Vagina (tissue), 2 donors: ENCODE results near the gene IL11. TPM values are rescaled to one million over a fixed set of nuclear protein-coding genes. Genes with fewer than 3 reads are reported as not detected.

ENCODE experiments used
- DNase-seq, 2 donors: peaks; one replicate each; pipeline ENCODE4 v3.0.0-alpha.2; 2017; ENCODE audit errors: extremely low spot score in 2 of 2
- H3K27ac ChIP-seq: fragments of 200-600 bp; sonication (generic); one replicate; pipeline ENCODE4 v1.5.1; 2019
- H3K27me3 ChIP-seq: fragments of 200-600 bp; sonication (generic); one replicate; pipeline ENCODE4 v1.5.1; 2019
- H3K36me3 ChIP-seq, 2 donors: fragments of 200-600 bp; sonication (generic); one replicate each; pipeline ENCODE4 v1.5.1; 2017 to 2019
- H3K4me1 ChIP-seq: fragments of 200-600 bp; sonication (generic); one replicate; pipeline ENCODE4 v1.5.1; 2019
- H3K4me3 ChIP-seq, 2 donors: fragments of 200-600 bp; sonication (generic); 1 replicate in 1 of 2; 2 replicates in 1 of 2; pipeline ENCODE4 v1.5.1; 2016 to 2019
- H3K9me3 ChIP-seq: fragments of 200-600 bp; sonication (generic); one replicate; pipeline ENCODE4 v1.5.1; 2019
- CTCF ChIP-seq, 3 experiments: fragments of 450-650 bp in 2 of 3; fragments of 200-600 bp in 1 of 3; sonication (generic) in 1 of 3; IDR thresholded peaks; one replicate each; pipeline ENCODE4 v1.5.1; 2017 to 2019; ENCODE audit warnings: antibody characterized with exemption in 3 of 3, mild to moderate bottlenecking in 2 of 3, moderate library complexity in 2 of 3
- POLR2A ChIP-seq, 2 donors: fragments of 450-650 bp; IDR thresholded peaks; one replicate each; pipeline ENCODE4 v1.6.1; 2017; ENCODE audit warnings: antibody characterized with exemption in 2 of 2, mild to moderate bottlenecking in 2 of 2, moderate library complexity in 2 of 2
- POLR2AphosphoS5 ChIP-seq, 2 donors: sonication (generic); formaldehyde crosslinking; IDR thresholded peaks; one replicate each; pipeline ENCODE4 v1.9.0; 2017; ENCODE audit warnings: antibody characterized with exemption in 2 of 2, mild to moderate bottlenecking in 2 of 2, low read depth in 1 of 2; ENCODE audit not compliant: insufficient read depth in 1 of 2
- intact Hi-C: fragments of 100-400 bp; cut with DNase I; formaldehyde crosslinking; loops from one replicate; pipeline ENCODE4 v1.15.1; 2023
- total RNA-seq: library from RNA; depleted of rRNA; stranded (reverse); fragments of >200 nt; gene quantifications from one replicate; pipeline ENCODE4 v1.2.3, GENCODE V29; 2016

Gene IL11
- total RNA-seq, 1 donor from 2014 or later: not detected

- DNase-seq: no peak
- intact Hi-C loops: no loop called here
- no peaks in the 10 kb centered on the region for H3K27me3 ChIP-seq
- TF ChIP-seq CTCF (IDR thresholded peaks at IDR 0.05) (no peak), POLR2A (IDR thresholded peaks at IDR 0.05) (no peak), POLR2AphosphoS5 (IDR thresholded peaks at IDR 0.05; ENCODE audit: insufficient read depth in 1 of 2, low read depth in 1 of 2) (no peak)
- no peak overlapping the region for H3K27ac ChIP-seq
- H3K9me3 ChIP-seq: no peaks in the 10 kb centered on the region
- peaks cover 0 to 23% of the 10 kb centered on the region in 2 donors for H3K36me3 ChIP-seq
- H3K4me3 ChIP-seq: no peak overlapping the region
- peaks cover 25% of the 10 kb centered on the region for H3K4me1 ChIP-seq
These were observed 22.8 kb upstream of the IL11 start for GRCh38 chr19:55392820-55393761.

- H3K4me1 ChIP-seq: peaks cover 37% of the 10 kb centered on the region
- H3K4me3 ChIP-seq: no peak overlapping the region
- no peaks in the 10 kb centered on the region for H3K9me3 ChIP-seq
- no peak overlapping the region for H3K27ac ChIP-seq
- H3K36me3 ChIP-seq: peaks cover 0 to 34% of the 10 kb centered on the region in 2 donors
- intact Hi-C loops: no loop called here
- no peaks in the 10 kb centered on the region for H3K27me3 ChIP-seq
- TF ChIP-seq POLR2AphosphoS5 (IDR thresholded peaks at IDR 0.05; ENCODE audit: insufficient read depth in 1 of 2, low read depth in 1 of 2): no peak
- no peak for TF ChIP-seq CTCF (IDR thresholded peaks at IDR 0.05)
- no peak for TF ChIP-seq POLR2A (IDR thresholded peaks at IDR 0.05)
- no peak for DNase-seq
These were observed 21.7 kb upstream of the IL11 start for GRCh38 chr19:55391702-55392615.

GRCh38 chr19:55391191-55391670, 21.0 kb upstream of the IL11 start:
- Histone ChIP-seq H3K27ac (no peak overlapping the region), H3K4me3 (no peak overlapping the region), H3K9me3 (no peaks in the 10 kb centered on the region), H3K4me1 (peaks cover 44% of the 10 kb centered on the region), H3K27me3 (no peaks in the 10 kb centered on the region), H3K36me3 (peaks cover 0 to 34% of the 10 kb centered on the region in 2 donors)
- TF ChIP-seq POLR2A (IDR thresholded peaks at IDR 0.05): no peak
- no peak for TF ChIP-seq POLR2AphosphoS5 (IDR thresholded peaks at IDR 0.05; ENCODE audit: insufficient read depth in 1 of 2, low read depth in 1 of 2)
- no peak for TF ChIP-seq CTCF (IDR thresholded peaks at IDR 0.05)
- DNase-seq: no peak
- intact Hi-C loops: no loop called here

GRCh38 chr19:55390461-55390880, 20.2 kb upstream of the IL11 start:
- Histone ChIP-seq H3K9me3 (no peaks in the 10 kb centered on the region), H3K4me3 (no peak overlapping the region), H3K27ac (no peak overlapping the region), H3K27me3 (no peaks in the 10 kb centered on the region), H3K36me3 (peaks cover 0 to 34% of the 10 kb centered on the region in 2 donors), H3K4me1 (peaks cover 46% of the 10 kb centered on the region)
- no peak for DNase-seq
- TF ChIP-seq POLR2A (IDR thresholded peaks at IDR 0.05): no peak
- no peak for TF ChIP-seq POLR2AphosphoS5 (IDR thresholded peaks at IDR 0.05; ENCODE audit: insufficient read depth in 1 of 2, low read depth in 1 of 2)
- TF ChIP-seq CTCF (IDR thresholded peaks at IDR 0.05): no peak
- intact Hi-C loops: no loop called here
